Aortic smooth muscle cell (primary cell): Measurements from ENCODE around the gene STING1. TPM values are rescaled to one million over a fixed set of nuclear protein-coding genes. Genes with fewer than 3 reads are reported as not detected.

Experiments used
- total RNA-seq: library from RNA; depleted of rRNA; stranded (reverse); fragments of >200 nt; gene quantifications from 2 replicates; pipeline ENCODE4 v1.2.3, GENCODE V29; 2014

Gene STING1
- total RNA-seq: 57.2 and 98.0 TPM in 2 replicates

DNA sequence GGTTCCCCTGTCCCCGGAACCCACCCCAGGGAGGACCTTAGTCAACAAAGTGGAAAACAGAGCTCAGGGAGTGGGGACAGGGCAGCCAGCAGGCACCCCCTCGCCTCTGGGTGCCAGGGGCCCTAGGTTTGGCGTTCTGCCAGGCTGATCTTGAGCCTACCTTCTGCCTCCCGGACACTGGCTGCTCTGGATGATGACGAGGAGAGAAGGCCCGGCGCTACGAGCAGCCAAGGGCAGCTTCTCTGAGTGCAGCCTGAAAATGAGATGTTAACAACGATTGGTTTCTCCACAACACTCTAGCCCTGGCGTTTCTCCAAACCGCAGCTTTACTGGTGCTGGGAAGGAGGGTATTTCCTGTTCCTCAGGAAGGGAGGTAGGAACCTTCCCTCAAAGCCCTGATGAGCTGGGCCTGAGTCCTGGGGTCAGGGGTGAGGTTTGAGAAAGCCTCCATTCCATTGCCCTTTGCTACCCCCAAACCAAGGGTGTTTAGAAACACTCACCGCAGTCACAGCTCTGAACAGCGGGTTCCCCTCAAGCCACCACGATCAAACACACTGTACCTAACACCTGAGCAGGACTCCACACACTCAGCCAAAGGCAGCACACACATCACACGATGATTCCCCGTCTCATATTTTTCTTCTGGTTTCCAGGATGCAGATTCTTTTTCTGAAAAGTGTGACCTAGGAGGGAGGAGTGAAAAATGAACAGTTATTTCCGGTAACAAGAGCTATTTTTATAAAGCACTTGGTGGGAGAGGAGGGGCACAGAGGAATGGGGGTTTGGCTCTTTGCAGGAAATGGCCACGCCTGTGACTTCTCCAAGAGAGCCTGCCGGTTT lies at the start of gene STING1:
TSS of gene STING1 (minus strand) at position 709 of the 840 bp plus-strand sequence. CDS start 1,054 bp downstream, outside the sequence.

DNA sequence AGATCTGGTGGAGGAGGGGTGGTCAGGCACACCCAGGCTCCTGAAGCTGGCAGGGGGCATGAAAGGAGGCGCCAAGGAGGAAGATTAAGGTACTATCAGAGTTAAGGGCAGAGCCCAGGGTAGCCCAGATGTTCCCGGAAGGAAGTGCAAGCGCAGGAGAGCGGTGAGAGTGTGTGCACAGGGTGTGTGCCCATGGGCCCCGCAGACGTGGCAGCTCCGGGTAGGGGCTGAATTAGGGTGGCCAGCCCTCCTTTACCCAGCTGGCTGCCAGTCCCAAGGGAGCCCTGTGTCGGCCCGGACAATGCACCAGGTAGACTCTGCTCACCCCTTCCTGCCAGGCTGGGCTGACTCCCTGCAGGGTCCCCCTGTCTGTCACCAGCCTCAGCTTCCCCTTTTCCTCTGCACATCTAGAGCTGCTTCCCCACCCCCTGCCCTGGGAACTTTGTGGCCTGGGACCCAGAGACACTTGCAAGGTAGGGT lies 11.7 kb downstream of the STING1 start, which contains the start of gene SMIM33:
TSS of gene SMIM33 (plus strand) at position 184 of the 480 bp plus-strand sequence. CDS start at position 302, 118 bp downstream.

DNA sequence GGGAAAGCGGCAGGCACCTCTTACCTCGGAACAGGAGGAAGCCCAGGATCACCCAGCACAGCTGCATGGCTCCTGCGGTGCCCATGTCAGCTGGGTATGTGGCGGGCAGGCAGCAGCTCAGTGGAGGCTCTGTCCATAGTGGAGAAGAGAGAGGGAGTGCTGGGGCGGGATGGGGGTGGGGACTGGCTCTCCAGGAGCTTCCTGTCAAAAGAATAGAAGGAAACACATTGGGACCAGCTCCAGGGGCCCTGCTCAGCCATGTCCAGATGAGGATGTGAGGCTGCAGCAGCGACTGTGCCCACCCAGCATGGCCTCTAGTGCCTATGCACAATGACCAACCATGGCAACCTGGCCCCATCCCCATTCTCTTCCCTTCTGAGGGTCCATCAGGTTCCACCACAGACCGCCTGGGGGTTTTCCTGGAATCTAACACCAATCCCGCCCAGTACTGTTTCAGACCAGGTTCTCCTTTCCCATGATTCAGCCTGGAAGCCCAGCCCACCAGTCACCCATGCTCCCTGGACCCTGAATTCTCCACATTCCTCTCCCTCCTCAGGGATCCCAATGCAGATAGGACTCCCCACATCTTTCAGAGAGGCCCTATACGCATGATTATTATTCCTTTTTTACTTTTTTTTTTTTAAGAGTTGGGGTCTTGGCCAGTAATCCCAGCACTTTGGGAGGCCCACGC lies 19.8 kb downstream of the STING1 start, which contains the start of gene ECSCR:
TSS of gene ECSCR (minus strand) at position 158 of the 691 bp plus-strand sequence. CDS start at position 85, 73 bp downstream.

DNA sequence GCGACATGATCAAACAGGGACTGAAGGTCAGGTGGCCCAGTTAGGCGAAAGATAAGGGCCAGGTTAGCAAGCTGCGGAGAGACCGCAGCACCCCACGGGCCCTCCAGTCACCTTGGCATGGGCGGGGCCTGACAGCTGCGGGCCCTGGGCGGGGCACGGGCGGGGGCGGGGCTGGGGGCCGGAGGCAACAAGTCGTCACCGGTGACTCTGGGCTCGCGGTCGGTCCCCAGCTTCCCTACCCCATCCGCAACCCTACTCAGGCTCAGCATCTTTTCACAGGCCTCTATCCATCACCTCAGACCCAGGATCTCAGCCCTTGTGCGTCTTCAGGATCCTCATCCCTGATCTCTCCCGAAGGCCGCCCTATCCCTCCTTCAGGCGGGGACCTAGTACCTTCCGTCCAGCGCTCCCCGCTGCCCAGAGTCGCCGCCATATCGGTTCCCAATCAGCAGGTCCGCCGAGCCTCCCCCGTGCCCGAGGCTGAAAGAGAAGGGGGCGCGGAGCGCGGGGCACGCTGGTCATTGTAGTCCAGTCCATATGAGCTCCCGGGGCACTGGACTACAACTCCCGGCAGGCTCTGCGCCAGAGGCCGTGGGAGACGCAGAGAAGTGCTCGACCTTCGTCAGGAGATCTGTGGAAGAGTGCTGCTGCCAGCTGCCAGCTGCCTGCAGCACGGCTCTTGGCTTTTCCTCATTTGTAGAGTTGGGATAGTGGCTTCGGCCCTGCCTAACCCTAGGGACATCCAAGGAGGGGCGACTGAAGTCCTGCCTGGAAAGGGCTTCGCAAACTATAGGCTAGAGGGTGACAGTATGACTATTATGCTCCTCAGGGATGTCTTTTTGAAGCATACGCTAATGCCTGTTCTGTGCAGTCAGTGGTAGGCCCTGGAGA lies 43.3 kb downstream of the STING1 start, which contains the start of gene DNAJC18:
TSS of gene DNAJC18 (minus strand) at position 513 of the 891 bp plus-strand sequence. CDS start at position 433, 80 bp downstream.

Other genes starting within 250 kb of the STING1 start
- 214 and 265 TPM in 2 replicates for gene MATR3, start 189.0 kb downstream of the STING1 start, total RNA-seq
- gene PAIP2, start 140.9 kb downstream of the STING1 start, total RNA-seq: 54.9 and 65.0 TPM in 2 replicates
- gene SLC23A1, start 99.5 kb downstream of the STING1 start, total RNA-seq: not detected in 2 replicates
- 0.13 TPM in 1 of 2 replicates, not detected in the other for gene MZB1, start 92.8 kb downstream of the STING1 start, total RNA-seq
- 0.31 and 0.40 TPM in 2 replicates for gene PROB1, start 87.7 kb downstream of the STING1 start, total RNA-seq
- gene SPATA24, start 78.7 kb downstream of the STING1 start, total RNA-seq: 7.0 and 9.6 TPM in 2 replicates
- gene DNAJC18, start 43.2 kb downstream of the STING1 start, total RNA-seq: 6.2 and 6.9 TPM in 2 replicates
- gene ECSCR, start 20.0 kb downstream of the STING1 start, total RNA-seq: 6.8 and 13.7 TPM in 2 replicates
- gene SMIM33, start 11.8 kb downstream of the STING1 start, total RNA-seq: not detected in 2 replicates
- 48.7 and 50.7 TPM in 2 replicates for gene UBE2D2, start 78.6 kb upstream of the STING1 start, total RNA-seq
- 117 and 166 TPM in 2 replicates for gene CXXC5, start 165.6 kb upstream of the STING1 start, total RNA-seq